Hematopoietic multipotent progenitor cell (in vitro differentiated cells): ENCODE data around the gene MYL6B. TPM values are rescaled to one million over a fixed set of nuclear protein-coding genes. Genes with fewer than 3 reads are reported as not detected.

Source experiments
- DNase-seq, 3 donors: peaks; one replicate each; pipeline ENCODE4 v3.0.0-alpha.2; 2011 to 2015; ENCODE audit warnings: low read depth in 2 of 3, low spot score in 2 of 3
- total RNA-seq: library from RNA; depleted of rRNA; stranded (reverse); fragments of >200 nt; gene quantifications from one replicate; pipeline ENCODE4 v1.2.3, GENCODE V29; 2012

The MYL6B gene
- total RNA-seq, 1 donor: 47.1 TPM

- no peak for DNase-seq
These were observed 31.1 kb upstream of the MYL6B start for GRCh38 chr12:56121204-56121870.

- no peak for DNase-seq
These were observed 29.8 kb upstream of the MYL6B start for GRCh38 chr12:56122637-56123036.

GRCh38 chr12:56124133-56124532, 28.3 kb upstream of the MYL6B start:
- DNase-seq: no peak

- DNase-seq: peak in 2 of 3 donors; percentile 66 to 78
These were observed 25.6 kb upstream of the MYL6B start for GRCh38 chr12:56126732-56127239.

GRCh38 chr12:56127485-56127887, 24.9 kb upstream of the MYL6B start:
- DNase-seq: no peak

GRCh38 chr12:56127888-56128669, 24.3 kb upstream of the MYL6B start, which contains the start of gene ESYT1:
TSS of gene ESYT1 (plus strand) at chr12:56128267. CDS start at chr12:56128320, 53 bp downstream.
- peak; percentile 92 to 100 (median 100) for DNase-seq

GRCh38 chr12:56128670-56129205, 23.6 kb upstream of the MYL6B start:
- no peak for DNase-seq

GRCh38 chr12:56129206-56129941, 23.0 kb upstream of the MYL6B start:
- DNase-seq: peak in 2 of 3 donors; percentile 81 to 85

- no peak for DNase-seq
These were observed 22.4 kb upstream of the MYL6B start for GRCh38 chr12:56129942-56130495.

- DNase-seq: no peak
These were observed 21.5 kb upstream of the MYL6B start for GRCh38 chr12:56130876-56131275.

GRCh38 chr12:56134897-56135296, 17.5 kb upstream of the MYL6B start:
- no peak for DNase-seq

GRCh38 chr12:56137853-56138571, 14.4 kb upstream of the MYL6B start:
- DNase-seq: no peak

- DNase-seq: peak in 1 of 3 donors; percentile 45
These were observed 10.2 kb upstream of the MYL6B start for GRCh38 chr12:56141946-56142784.

- no peak for DNase-seq
These were observed 9.2 kb upstream of the MYL6B start for GRCh38 chr12:56143217-56143616.

- no peak for DNase-seq
These were observed 8.5 kb upstream of the MYL6B start for GRCh38 chr12:56143870-56144269.

GRCh38 chr12:56145217-56145616, 7.2 kb upstream of the MYL6B start:
- DNase-seq: no peak

GRCh38 chr12:56146492-56147460, 5.6 kb upstream of the MYL6B start:
- DNase-seq: no peak

- DNase-seq: peak in 2 of 3 donors; percentile 43 to 66
These were observed 1.8 kb upstream of the MYL6B start for GRCh38 chr12:56150563-56150962.
